H1 (cell line): ENCODE results near the gene DGKD. TPM values are rescaled to one million over a fixed set of nuclear protein-coding genes. Genes with fewer than 3 reads are reported as not detected.

Experiments
- CTCF ChIA-PET: fragments of 300-600 bp; sonication (Branson Sonifier 250); formaldehyde crosslinking; loops from one replicate; lab custom pipeline; 2021; ENCODE audit not compliant: partially characterized antibody; lab: Charles Lee
- POLR2A ChIA-PET: fragments of 300-600 bp; sonication (Branson Sonifier 250); formaldehyde crosslinking; loops from one replicate; lab custom pipeline; 2021; ENCODE audit warnings: inconsistent platforms; ENCODE audit not compliant: partially characterized antibody; lab: Charles Lee
- DNase-seq, 2 experiments: peaks; one replicate each; pipeline versions ENCODE4 v3.0.0 to v3.0.0-alpha.2; 2010 to 2022; ENCODE audit warnings: low spot score in 2 of 2, low read depth in 1 of 2, mixed read lengths in 1 of 2
- FAIRE-seq: peaks from 2 replicates; lab custom pipeline; 2011; peaks lifted over from hg19 to GRCh38; lab: Jason Lieb, UNC
- H2AFZ ChIP-seq: 2 replicates; pipeline ENCODE4 v1.8.1; 2012; ENCODE audit warnings: low read length, inconsistent platforms
- H2AK5ac ChIP-seq: 2 replicates; pipeline ENCODE4 v1.6.1; 2013; ENCODE audit warnings: low read depth, low read length
- H2BK120ac ChIP-seq: replicated peaks from 2 replicates; pipeline ENCODE3; 2013; ENCODE audit warnings: low read depth, low read length, inconsistent platforms
- H2BK12ac ChIP-seq: 2 replicates; pipeline ENCODE4 v1.6.1; 2013; ENCODE audit warnings: low read depth, low read length
- H2BK15ac ChIP-seq: 2 replicates; pipeline ENCODE4 v1.6.1; 2013; ENCODE audit warnings: low read length
- H2BK20ac ChIP-seq: 2 replicates; pipeline ENCODE4 v1.6.1; 2013; ENCODE audit warnings: low read length
- H2BK5ac ChIP-seq: 2 replicates; pipeline ENCODE4 v1.6.1; 2013; ENCODE audit warnings: low read depth, low read length
- H3K14ac ChIP-seq: 2 replicates; pipeline ENCODE4 v1.6.1; 2013; ENCODE audit warnings: inconsistent platforms; ENCODE audit not compliant: insufficient read length
- H3K18ac ChIP-seq: 2 replicates; pipeline ENCODE4 v1.6.1; 2013; ENCODE audit warnings: low read length; ENCODE audit errors: extremely low read depth
- H3K23ac ChIP-seq: 2 replicates; pipeline ENCODE4 v1.6.1; 2013; ENCODE audit warnings: inconsistent platforms; ENCODE audit not compliant: insufficient read length
- H3K23me2 ChIP-seq: 2 replicates; pipeline ENCODE4 v1.6.1; 2013; ENCODE audit warnings: low read depth, low read length
- H3K27ac ChIP-seq: 2 replicates; pipeline ENCODE4 v1.6.1; 2011; ENCODE audit warnings: low read depth, low read length, inconsistent platforms
- H3K27me3 ChIP-seq, 4 experiments: replicated peaks in 1 of 4; 1 replicate in 1 of 4; 2 replicates in 3 of 4; pipeline versions ENCODE4 v1.6.1 to v1.8.1; 2011 to 2013; ENCODE audit warnings: low read length in 3 of 4, mild to moderate bottlenecking in 3 of 4, inconsistent platforms in 2 of 4, mixed read lengths in 2 of 4, moderate library complexity in 1 of 4; ENCODE audit not compliant: control insufficient read depth in 3 of 4, insufficient read depth in 3 of 4; ENCODE audit errors: extremely low read depth in 1 of 4
- H3K36me3 ChIP-seq, 4 experiments: 2 replicates each; pipeline versions ENCODE4 v1.6.1 to v1.8.1; 2011 to 2013; ENCODE audit warnings: mild to moderate bottlenecking in 4 of 4, low read length in 3 of 4, moderate library complexity in 2 of 4, control low read depth in 1 of 4, inconsistent platforms in 1 of 4; ENCODE audit not compliant: insufficient read depth in 4 of 4, control insufficient read depth in 2 of 4
- H3K4ac ChIP-seq: replicated peaks from 2 replicates; pipeline ENCODE3; 2013; ENCODE audit warnings: low read length, low read depth, mixed read lengths, inconsistent platforms; ENCODE audit not compliant: insufficient read length
- H3K4me1 ChIP-seq, 4 experiments: replicated peaks in 1 of 4; 1 replicate in 1 of 4; 2 replicates in 3 of 4; pipeline versions ENCODE4 v1.6.1 to v1.8.1; 2011 to 2013; ENCODE audit warnings: low read length in 3 of 4, inconsistent platforms in 2 of 4, mixed read lengths in 1 of 4; ENCODE audit not compliant: insufficient read depth in 4 of 4, control insufficient read depth in 3 of 4
- H3K4me2 ChIP-seq, 2 experiments: 2 replicates each; pipeline versions ENCODE4 v1.6.1 to v1.8.1; 2011 to 2013; ENCODE audit warnings: low read depth in 2 of 2, low read length in 2 of 2, control low read depth in 1 of 2, inconsistent platforms in 1 of 2, mild to moderate bottlenecking in 1 of 2; ENCODE audit not compliant: insufficient read depth in 1 of 2
- H3K4me3 ChIP-seq, 4 experiments: fragments of 200-600, 300-600 bp in 1 of 4; sonication (generic), shearing (Covaris generic), sonication (Bioruptor Twin) in 1 of 4; 2 replicates each; pipeline versions ENCODE4 v1.5.1 to v1.8.1; 2011 to 2016; ENCODE audit warnings: low read length in 4 of 4, low read depth in 3 of 4, control low read depth in 2 of 4, inconsistent platforms in 2 of 4, mild to moderate bottlenecking in 2 of 4, mixed read lengths in 1 of 4, moderate library complexity in 1 of 4; ENCODE audit not compliant: insufficient read depth in 2 of 4; ENCODE audit errors: extremely low read depth in 1 of 4
- H3K56ac ChIP-seq: replicated peaks from 2 replicates; pipeline ENCODE3; 2013; ENCODE audit warnings: low read depth, mild to moderate bottlenecking, mixed read lengths, low read length, inconsistent platforms; ENCODE audit not compliant: insufficient read length
- H3K79me1 ChIP-seq: 2 replicates; pipeline ENCODE4 v1.6.1; 2013; ENCODE audit warnings: low read depth, low read length, control low read depth
- H3K79me2 ChIP-seq, 2 experiments: 2 replicates each; pipeline versions ENCODE4 v1.6.1 to v1.8.1; 2012 to 2013; ENCODE audit warnings: low read length in 2 of 2, mild to moderate bottlenecking in 2 of 2, inconsistent platforms in 1 of 2; ENCODE audit not compliant: insufficient read depth in 2 of 2, control insufficient read depth in 1 of 2
- H3K9ac ChIP-seq, 4 experiments: replicated peaks in 1 of 4; 1 replicate in 1 of 4; 2 replicates in 3 of 4; pipeline versions ENCODE4 v1.6.1 to v1.8.1; 2011 to 2013; ENCODE audit warnings: low read depth in 3 of 4, low read length in 3 of 4, control low read depth in 2 of 4, mild to moderate bottlenecking in 2 of 4, moderate library complexity in 2 of 4, inconsistent platforms in 1 of 4; ENCODE audit errors: extremely low read depth in 1 of 4
- H3K9me3 ChIP-seq, 2 experiments: 2 replicates each; pipeline versions ENCODE4 v1.6.1 to v1.8.1; 2012 to 2013; ENCODE audit warnings: mild to moderate bottlenecking in 2 of 2, moderate library complexity in 2 of 2, control low read depth in 1 of 2, inconsistent platforms in 1 of 2, low read depth in 1 of 2, low read length in 1 of 2, mixed read lengths in 1 of 2; ENCODE audit not compliant: insufficient read depth in 2 of 2
- H4K20me1 ChIP-seq, 2 experiments: replicated peaks in 1 of 2; 2 replicates each; pipeline versions ENCODE3 to v1.8.1; 2011 to 2013; ENCODE audit warnings: inconsistent platforms in 2 of 2, low read length in 2 of 2, mild to moderate bottlenecking in 1 of 2; ENCODE audit not compliant: insufficient read depth in 2 of 2, control insufficient read depth in 1 of 2
- H4K5ac ChIP-seq: 2 replicates; pipeline ENCODE4 v1.6.1; 2013; ENCODE audit warnings: low read length, low read depth, mixed read lengths, inconsistent platforms; ENCODE audit not compliant: insufficient read length
- H4K8ac ChIP-seq: 2 replicates; pipeline ENCODE4 v1.8.0; 2013; ENCODE audit warnings: mild to moderate bottlenecking, moderate library complexity, low read length, inconsistent platforms; ENCODE audit not compliant: insufficient read depth; ENCODE audit errors: extremely low read depth
- H4K91ac ChIP-seq: replicated peaks from 2 replicates; pipeline ENCODE3; 2013; ENCODE audit warnings: low read length, mixed read lengths, inconsistent platforms; ENCODE audit not compliant: insufficient read length
- ATF3 ChIP-seq: IDR thresholded peaks from 2 replicates; pipeline ENCODE4 v1.6.1; 2011; ENCODE audit warnings: low read depth, mild to moderate bottlenecking, low read length; ENCODE audit not compliant: insufficient read depth
- GTF2F1 ChIP-seq: IDR thresholded peaks from 2 replicates; pipeline ENCODE4 v1.6.1; 2012; ENCODE audit warnings: low read depth, low read length, improper control_type of control experiment, borderline replicate concordance
- POLR2A ChIP-seq, 2 experiments: IDR thresholded peaks; 1 replicate in 1 of 2; 2 replicates in 1 of 2; pipeline ENCODE4 v1.6.1; 2011; ENCODE audit warnings: low read depth in 2 of 2, low read length in 2 of 2, mild to moderate bottlenecking in 2 of 2; ENCODE audit errors: control extremely low read depth in 1 of 2
- WGBS, 2 experiments: shearing (Covaris generic) in 1 of 2; methylation state at CpG; one replicate each; pipeline versions ENCODE4 v1.1.6 to v1.1.7; 2013 to 2015; ENCODE audit warnings: low lambda C conversion rate in 2 of 2, mixed read lengths in 2 of 2, inconsistent platforms in 1 of 2, low coverage in 1 of 2, missing lambda C conversion rate in 1 of 2; ENCODE audit not compliant: insufficient replicate concordance in 2 of 2, insufficient coverage in 1 of 2, insufficient read length in 1 of 2; ENCODE audit errors: extremely low coverage in 1 of 2, missing lambda C conversion rate in 1 of 2; 5-methylcytosine and 5-hydroxymethylcytosine counted together
- polyA plus RNA-seq, 7 experiments: library from polyadenylated mRNA; depleted of rRNA in 3 of 7; stranded (reverse) in 5 of 7; unstranded in 2 of 7; fragments of >200 nt in 5 of 7; fragments of 200-250 nt in 2 of 7; gene quantifications; 1 replicate in 5 of 7; 2 replicates in 1 of 7; 4 replicates in 1 of 7; pipeline versions ENCODE4 v1.2.1 to v1.2.3, GENCODE V29; 2011 to 2013; ENCODE audit warnings: missing spikeins in 2 of 7, mixed read lengths in 2 of 7
- total RNA-seq: library from RNA; stranded (reverse); fragmentation: NEBNext Ultra II Directional; extraction: Animal tissue kit (Norgen Biotek cat#: 25700); gene quantifications from 2 replicates; pipeline ENCODE4 v1.2.1, GENCODE V29; 2021

The DGKD gene
- total and polyA plus RNA-seq, 2 of the 8 experiments (the other 6 are each of a cell fraction or from before 2014, with no cell fraction given): 7.7 to 30.9 TPM

- Histone ChIP-seq H4K91ac (no peak overlapping the region), H3K14ac (no peak overlapping the region), H3K4ac (no peak overlapping the region), H2BK5ac (no peak overlapping the region), H4K8ac (no peak overlapping the region), H3K27me3 (no peaks in the 10 kb centered on the region), H3K23me2 (no peaks in the 10 kb centered on the region), H3K79me2 (no peaks in the 10 kb centered on the region), H2AFZ (no peak overlapping the region), H3K9ac (no peak overlapping the region), H3K9me3 (no peaks in the 10 kb centered on the region), H3K56ac (no peak overlapping the region), H2BK20ac (no peak overlapping the region), H3K4me2 (no peak overlapping the region), H3K18ac (no peak overlapping the region), H3K4me1 (peaks cover 5 to 10% (median 7%) of the 10 kb centered on the region in 4 experiments; a peak in 5 of 7 replicates), H4K5ac (no peak overlapping the region), H2BK12ac (no peak overlapping the region), H2AK5ac (no peak overlapping the region), H3K36me3 (no peaks in the 10 kb centered on the region), H3K79me1 (no peaks in the 10 kb centered on the region), H3K4me3 (no peak overlapping the region), H2BK15ac (no peak overlapping the region), H3K27ac (no peak overlapping the region), H2BK120ac (no peak overlapping the region), H3K23ac (no peak overlapping the region), H4K20me1 (no peaks in the 10 kb centered on the region)
- WGBS, 2 experiments: 90% methylated on average over 7 of the region's 7 CpGs; no CpG with 5 or more reads in 1 of the 2 experiments
- POLR2A ChIA-PET: no interaction called here
- DNase-seq (no peak), FAIRE-seq (no peak)
- CTCF ChIA-PET: interaction anchor here (0.9 to 1.7 kb wide), 6 partner anchors 8 to 51 kb away, joined by 3 to 5 read pairs (median 4); no protein-coding TSS in a partner anchor
- no peak for TF ChIP-seq GTF2F1
- no peak for TF ChIP-seq POLR2A (IDR thresholded peaks at IDR 0.05; ENCODE audit: control extremely low read depth in 1 of 2, low read depth in 2 of 2, low read length in 2 of 2)
- TF ChIP-seq ATF3: no peak
Measured at GRCh38 chr2:233395687-233396086, 41.4 kb downstream of the DGKD start.
